ENCODE measurements around the gene UBE2L6.

UBE2L6 gene

DNA sequence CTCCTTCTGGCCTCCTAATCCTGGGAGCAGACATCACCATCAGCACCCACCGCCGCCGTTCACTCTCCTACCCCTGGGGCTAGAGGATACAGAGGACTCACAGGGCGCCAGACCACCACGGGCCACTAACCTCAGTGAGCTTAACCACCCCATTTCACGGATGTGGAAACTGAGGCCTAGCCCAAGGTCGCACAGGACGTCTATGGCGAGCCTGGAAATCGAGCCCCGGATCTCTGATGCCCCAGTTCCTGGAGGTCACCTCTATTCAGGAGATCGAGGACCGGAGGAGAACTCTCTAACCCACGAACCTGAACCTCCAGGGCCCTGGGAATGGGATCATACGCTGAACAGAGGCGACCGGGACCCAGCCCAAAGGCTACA, 37.3 kb downstream of the UBE2L6 start:
- no peak for DNase-seq (ENCODE audit: low read depth in 2 of 2)

DNA sequence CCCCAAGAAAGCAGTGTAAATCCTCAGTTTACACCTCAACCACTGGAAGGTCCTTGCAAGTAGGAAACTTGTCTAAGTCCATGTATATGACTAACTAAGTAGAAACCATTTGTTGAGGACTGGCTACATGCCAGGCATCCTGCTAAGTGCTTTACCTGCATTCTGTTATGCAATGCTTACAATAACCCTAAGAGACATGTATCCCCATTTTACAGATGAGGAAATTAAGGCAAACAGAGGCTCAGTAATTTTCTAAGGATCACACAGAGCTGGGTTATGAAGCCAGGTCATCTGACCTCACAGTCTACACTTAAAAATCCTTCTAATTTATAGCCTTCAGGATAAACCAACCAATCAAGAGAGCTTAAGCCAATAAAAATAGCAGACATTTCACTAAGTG, 38.5 kb downstream of the UBE2L6 start:
- no peak for DNase-seq (ENCODE audit: low read depth in 2 of 2)

DNA sequence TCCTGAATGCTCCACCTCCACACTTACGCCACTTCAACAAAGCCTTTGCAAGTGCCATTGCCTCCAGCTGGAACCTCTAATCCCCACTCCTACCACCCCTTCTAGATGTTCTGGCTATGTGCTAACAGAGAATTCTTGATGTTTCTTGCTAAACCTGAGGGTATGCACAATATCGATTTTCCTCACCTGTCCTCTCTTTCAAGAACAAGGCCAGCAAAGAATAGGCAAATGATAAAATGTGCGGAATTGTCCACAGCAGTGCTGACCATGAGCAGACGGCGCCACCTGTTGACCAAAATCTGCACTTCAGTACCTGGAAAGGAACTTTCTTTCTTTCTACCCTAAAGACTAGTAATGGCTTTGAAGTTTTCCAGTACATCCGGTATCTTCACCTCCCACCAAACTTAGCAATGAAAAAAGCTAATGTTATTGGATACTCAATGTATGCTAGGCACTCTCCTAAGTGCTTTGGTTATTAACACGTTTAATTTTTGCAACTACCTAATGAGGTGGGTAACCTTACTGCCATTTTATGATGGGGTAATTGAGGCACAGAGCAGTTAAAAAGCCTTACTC, 40.3 kb downstream of the UBE2L6 start:
- DNase-seq (ENCODE audit: low read depth in 2 of 2), result peak; percentile 36 to 64

DNA sequence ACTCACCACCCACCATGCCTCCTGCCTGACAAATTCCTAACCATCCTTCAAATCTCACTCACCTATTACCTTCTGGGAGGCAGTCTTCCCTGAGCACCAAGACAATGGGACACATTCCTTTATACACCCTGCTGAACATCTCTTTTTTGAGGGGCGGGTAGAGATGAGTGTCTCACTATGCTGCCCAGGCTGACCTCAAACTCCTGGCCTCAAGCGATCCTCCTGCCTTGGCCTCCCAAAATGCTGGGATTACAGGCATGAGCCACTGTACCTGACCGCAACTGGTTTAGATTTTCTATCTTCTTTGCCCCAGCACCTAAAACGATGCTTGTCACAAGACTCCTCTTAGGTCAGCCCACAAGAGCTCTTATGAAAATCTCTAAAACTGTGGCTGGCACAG, 44.1 kb downstream of the UBE2L6 start:
- no peak for DNase-seq (ENCODE audit: low read depth in 2 of 2)

DNA sequence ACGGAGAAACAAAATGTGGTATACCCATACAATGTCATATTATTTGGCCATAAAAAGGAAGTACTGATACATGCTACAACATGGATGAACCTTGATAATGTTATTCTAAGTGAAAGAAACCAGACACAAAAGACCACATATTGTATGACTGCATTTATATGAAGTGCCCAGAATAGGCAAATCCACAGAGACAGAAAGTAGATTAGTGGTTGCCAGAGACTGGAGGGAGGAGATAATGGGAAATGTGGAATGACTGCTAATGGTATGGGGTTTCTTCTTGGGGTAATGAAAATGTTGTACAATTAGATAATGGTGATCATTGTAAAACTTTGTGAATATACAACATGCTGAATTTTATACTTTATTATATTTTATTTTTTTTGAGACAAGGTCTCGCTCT, 46.4 kb downstream of the UBE2L6 start:
- no peak for DNase-seq (ENCODE audit: low read depth in 2 of 2)

DNA sequence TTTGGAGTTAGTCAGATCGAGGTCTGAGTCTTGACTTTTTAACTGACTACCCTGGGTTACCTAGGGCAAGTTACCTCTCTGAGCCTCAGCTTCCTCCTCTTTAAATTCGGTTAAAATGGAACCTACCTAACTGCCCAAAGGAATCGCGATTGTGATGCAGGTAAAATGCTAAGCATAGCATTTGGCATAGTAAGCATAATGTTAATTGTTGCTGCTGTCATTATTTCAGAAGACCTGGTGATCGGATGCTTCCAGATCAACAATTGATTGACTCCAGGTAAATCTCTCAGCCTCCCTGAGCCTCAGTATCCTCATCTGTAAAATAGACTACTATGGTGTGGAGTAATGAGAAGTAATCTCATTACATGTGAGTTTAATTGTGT, 51.4 kb downstream of the UBE2L6 start:
- DNase-seq (ENCODE audit: low read depth in 2 of 2), result no peak

DNA sequence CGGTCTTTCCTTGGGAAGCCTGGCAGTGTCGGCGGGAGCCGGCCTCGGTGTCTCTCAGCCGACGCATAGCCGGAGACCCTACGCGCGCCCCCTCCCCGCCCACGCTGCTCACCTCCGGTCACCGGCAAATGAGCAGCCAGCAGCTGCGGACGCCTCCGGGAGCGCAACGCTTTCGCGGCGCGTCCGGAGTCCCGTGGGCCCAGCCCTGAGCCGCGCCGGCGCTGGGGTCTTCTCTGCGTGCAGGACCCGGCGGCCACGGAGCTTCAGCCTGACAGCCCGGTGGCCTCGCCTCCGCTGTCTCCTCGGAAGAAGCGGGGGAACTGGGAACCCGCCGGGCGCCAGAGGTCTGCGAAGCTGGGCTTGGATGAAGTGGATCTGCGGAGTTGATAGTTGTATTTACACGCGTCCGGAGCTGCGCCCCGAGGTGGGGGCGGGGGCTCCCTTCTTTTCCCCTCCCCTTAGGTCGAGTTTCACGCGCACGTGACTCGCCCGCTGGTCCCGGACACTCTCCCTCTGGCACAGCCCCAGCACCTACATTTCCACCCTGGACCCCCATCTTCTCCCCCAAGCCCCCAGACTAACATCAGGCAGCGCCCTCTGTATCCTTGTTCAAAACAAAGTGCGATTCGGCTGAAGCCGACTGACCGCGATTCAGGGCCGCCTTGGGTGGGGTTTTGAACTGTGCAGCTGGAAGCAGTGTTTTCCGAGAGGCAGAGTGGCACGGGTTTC, 52.0 kb downstream of the UBE2L6 start, which contains the start of gene SLC43A1:
Gene SLC43A1 (minus strand): TSS at position 371 of the 729 bp plus-strand sequence. CDS start 1,591 bp downstream, outside the sequence.
- DNase-seq (ENCODE audit: low read depth in 2 of 2), result no peak

DNA sequence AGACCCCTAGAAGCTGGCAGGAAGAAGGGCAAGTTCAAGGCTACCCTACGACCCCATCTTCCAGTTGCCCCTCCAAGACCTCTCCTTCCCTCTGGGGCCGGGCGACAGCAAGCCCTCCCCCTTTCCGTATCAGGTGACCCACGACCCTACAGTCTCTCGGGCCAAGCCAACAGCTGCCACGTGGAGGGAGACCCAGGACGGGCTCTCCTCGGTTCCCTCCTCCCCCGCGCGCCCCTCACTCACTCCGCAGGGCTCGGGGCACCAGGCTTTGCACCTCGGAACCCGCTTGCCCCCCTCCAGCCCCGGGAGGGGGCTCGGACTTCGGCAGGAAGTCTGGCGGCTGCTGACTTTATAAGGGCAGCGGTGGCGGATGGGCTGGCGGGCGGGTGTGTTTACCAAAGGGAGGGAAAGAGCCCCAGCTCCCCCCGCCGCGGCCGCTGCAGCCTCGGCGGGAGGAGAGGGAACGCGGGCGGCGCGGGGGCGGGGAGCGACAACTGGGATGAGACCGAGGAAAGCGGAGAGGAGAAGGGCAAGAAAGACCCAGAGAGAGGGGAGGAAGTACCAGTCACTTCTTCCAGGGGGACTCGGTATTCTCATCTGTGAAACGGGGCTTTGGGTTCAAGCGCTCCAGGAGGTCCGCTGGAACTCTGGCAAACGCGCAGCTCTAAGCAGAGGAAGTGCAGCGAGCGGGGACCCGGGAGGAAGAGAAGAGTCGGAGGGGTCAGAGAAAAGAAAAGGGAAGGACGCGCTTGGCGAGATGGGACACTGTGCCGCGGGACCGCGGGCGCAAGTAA, 52.7 kb downstream of the UBE2L6 start:
- DNase-seq (ENCODE audit: low read depth in 2 of 2), result peak in 1 of 2 donors; percentile 21

DNA sequence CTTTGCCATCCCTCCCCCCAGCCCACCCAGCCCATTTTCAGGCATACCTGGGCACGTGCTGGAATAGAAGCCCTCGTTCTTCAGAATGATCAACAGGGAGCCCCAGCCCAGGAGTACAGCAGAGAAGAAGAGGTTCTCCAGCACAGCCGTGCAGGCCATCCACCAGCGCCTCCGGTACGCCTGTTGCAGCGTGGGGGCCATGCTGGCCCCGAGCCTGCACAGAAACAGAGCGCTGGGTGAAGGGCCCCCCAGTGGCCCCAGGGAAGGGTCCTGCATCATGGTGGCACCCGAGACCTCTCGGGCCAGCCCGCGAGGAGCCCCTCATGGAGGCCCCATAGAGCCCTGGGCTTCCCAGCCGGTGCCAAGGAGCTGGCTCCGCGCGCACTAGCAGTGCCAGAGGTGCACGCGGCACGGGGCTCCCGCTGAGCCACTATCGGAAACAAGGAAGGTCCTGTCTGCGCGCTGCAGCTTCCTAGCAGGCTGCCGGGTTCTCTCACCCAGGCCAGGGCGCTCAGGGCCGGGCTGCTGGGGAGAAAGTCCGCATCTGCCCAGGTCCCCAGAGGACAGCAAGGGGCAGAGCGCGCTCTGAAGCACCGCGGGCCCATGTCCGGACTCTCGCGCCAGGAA, 53.4 kb downstream of the UBE2L6 start:
- no peak for DNase-seq (ENCODE audit: low read depth in 2 of 2)

DNA sequence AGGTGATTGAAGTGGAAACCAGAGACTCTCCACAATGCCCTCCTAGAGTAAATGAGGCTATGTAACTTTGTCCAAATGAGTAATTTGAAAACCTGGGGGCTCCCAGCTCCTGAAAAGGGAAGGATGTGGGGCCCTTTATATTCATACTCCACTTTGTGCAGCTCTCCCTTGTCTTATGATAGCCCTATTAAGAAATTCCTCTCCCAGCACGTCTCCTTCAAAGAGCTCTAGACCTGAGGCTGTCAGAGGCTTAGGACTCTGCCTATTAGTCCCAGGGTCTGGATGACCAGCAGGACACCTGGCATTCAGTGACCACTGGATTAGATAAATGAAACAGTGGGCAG, 54.0 kb downstream of the UBE2L6 start:
- no peak for DNase-seq (ENCODE audit: low read depth in 2 of 2)

DNA sequence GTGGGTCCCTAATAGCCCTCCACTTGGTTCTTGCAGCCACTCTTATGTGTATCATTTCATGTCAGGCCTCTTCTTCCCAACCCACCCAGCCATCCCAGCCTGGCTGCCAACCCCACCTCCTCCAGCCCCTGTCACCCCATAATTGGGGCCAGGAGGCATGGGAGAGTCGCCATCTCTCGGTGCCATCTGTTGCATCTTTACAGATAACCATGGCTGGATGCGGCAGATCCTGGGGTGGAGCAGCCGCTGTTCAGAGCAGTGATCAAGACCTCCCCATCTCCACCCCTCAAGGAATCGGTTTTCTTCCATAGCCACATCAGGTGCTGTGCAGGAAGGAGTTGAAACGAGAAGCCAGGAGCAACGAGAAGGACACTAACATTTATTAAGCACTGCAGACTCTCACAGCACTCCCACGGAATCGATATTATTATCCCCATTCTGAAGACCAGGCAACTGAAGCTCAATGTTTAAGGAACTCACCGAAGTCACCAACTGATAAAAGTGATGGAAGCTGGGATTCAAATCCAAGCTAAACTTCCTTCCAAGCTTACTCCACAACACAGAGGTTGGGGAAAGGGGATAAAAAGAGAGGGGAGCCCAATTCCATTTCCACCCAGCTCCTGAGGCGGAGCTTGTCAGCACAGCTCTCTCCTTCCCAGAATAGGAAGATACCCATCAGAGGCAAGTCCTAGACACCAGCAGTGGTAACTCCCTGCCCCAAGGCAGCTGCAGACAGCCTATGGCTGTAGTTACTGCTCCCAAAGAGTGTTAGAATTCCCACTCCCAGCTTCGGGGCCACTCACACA, 54.6 kb downstream of the UBE2L6 start:
- DNase-seq (ENCODE audit: low read depth in 2 of 2), result no peak

DNA sequence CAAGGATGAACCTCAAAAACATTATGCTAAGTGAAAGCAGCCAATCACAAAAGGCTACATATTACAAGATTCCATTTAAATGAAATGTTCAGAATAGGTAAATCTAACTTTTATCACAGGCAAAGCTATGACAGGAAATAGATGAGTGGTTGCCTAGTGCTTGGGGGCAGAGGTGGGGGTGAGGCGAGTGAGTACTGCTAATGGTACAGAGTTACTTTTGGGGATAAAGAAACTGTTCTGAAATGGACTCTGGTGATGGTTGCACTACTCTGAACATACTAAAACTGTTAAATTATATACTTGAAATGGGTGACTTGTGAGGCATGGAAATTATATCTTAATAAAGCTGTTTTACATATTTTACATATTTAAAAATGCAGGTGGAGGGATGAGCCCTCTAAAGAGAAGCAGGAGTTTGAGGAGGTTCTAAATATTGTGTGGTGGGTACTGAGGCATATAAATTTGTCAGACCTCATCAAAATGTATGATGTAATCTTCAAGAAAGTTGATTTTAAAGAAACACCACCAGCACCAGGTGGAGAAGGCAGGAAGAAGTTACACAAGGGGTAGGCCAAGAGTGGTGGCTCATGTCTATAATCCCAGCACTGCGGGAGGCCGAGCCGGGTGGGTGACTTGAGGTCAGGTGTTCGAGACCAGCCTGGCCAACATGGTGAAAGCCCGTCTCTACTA, 55.6 kb downstream of the UBE2L6 start:
- no peak for DNase-seq (ENCODE audit: low read depth in 2 of 2)

DNA sequence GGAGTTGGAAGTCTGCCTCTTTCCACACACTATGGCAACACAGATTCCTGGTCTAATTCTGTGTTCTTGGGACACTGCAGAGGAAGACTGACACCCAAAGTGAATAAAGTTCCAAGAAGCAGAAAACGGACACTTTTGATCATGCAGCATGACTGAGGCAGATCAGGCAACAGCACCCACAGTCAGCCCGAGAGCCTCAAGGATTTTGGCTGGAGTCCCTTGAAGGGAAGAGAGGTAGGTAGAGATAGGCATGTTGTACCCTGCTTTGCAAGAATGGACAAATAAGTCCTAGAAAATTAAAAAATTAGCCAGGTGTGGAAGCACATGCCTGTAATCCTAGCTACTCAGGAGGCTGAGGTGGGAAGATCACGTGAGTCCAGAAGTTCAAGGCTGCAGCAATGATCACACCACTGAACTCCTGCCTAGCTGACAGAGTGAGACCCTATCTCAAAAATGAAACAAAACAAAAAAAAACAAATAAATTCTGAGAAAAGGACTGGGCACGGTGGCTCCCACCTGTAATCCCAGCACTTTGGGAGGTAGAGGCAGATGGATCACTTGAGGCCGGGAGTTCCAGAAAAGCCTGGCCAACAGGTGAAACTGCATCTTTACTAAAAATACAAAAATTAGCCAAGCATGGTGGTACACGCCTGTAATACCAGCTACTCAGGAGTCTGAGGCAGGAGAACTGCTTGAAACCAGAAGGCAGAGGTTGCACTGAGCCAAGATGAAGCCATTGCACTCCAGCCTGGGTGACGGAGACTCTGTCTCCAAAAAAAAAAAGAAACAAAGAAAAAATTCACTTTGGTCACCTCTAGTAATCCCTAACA, 58.9 kb downstream of the UBE2L6 start:
- DNase-seq (ENCODE audit: low read depth in 2 of 2), result no peak

DNA sequence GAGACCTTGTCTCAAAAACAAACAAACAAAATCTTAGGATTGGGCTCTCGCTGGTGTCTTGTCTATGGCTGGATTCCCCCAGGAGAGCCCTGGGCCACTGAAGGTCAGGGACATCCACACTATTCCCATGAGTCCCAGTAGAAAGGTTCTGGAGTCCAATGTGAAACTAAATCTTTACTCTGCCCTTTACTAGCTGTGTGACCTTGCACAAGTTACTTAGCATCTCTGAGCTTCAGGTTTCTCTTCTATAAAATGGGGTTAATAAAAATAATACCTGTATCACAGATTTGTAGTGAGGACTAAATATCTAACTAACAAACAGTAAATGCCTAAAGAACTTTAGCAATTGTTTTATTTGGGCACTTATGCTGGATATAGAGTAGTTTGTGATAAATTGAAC, 61.0 kb downstream of the UBE2L6 start:
- DNase-seq (ENCODE audit: low read depth in 2 of 2), result no peak

DNA sequence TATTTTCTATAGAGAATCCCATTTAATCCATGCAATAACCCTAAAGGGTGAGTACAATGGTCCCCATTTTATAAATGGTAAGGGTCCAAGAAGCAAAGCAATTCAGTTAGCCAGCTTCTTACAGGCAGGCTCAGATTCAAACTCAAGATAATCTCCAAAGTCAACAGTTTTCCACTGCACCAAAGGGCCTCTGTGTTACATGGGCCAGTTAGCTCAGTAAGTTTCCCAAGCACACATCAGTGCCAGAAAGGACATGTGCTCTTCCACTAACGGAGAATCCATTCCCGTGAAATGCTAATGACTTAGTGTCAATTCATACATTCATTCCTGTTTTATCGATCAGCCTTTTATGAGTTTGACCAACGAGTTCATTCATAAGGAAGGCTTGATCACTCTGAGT, 63.0 kb downstream of the UBE2L6 start:
- DNase-seq (ENCODE audit: low read depth in 2 of 2), result no peak

DNA sequence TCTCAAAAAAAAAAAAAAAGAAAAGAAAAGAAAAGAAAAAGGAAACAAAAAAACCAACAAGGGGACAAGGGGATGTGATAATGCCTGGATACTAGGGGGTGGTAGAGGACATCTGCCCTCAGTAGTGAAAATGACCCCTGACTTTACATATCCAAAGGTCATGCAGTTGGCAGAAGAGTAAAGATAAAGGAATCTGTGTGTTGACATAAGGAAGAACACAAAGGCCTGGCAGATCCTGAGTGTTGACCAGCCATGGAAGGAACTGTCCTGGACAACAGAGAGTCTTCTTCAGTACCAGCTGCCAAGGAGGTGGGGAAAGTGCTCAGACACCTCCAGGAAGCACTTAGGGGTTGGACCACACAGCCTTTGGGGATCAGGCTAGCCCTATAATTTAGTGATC, 64.6 kb downstream of the UBE2L6 start:
- no peak for DNase-seq (ENCODE audit: low read depth in 2 of 2)

DNA sequence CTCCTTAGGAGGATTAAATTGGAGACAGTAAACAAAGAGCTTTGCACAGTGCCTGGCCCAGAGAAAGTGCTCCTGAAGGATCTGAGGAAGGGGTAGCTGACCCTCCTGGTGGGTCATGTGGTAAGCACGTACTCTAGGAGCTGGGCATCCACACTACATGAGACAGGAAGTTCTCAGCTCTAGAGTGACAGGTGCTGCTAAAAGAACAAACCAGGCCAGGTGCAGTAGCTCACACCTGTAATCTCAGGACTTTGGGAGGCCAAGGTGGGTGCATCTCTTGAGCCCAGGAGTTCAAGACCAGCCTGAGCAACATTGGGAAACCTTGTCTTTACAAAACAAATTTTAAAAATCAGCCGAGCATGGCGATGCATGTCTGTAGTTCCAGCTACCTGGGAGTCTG, 65.1 kb downstream of the UBE2L6 start:
- DNase-seq (ENCODE audit: low read depth in 2 of 2), result no peak

DNA sequence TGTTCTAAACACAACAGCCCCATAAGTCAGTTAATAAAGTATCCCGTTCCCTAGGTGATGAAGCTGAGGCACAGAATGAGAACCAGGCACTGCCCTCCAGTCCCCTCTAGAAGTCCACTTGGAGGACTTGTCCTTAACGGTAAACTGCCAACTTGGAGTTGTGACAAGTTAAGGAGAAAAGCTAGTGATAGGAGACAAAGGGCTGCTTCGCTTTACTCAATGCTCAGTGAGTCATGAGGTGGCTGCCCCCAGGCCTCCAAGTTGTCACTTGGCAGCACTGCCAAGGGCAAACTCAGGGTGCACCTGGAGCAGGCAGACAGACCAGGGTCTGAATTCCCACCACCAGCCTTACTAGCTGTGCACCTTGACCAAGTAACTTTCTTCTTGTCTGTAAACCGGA, 65.5 kb downstream of the UBE2L6 start:
- no peak for DNase-seq (ENCODE audit: low read depth in 2 of 2)

Data from stimulated activated CD4-positive, alpha-beta T cell treated with anti-CD3 and anti-CD28 coated beads, Interleukin-1b, Interleukin-23, amount 100 ng/mL, for 1 hour (primary cell).